ENCODE data around the gene CRELD1. TPM values are rescaled to one million over a fixed set of nuclear protein-coding genes. Genes with fewer than 3 reads are reported as not detected.
A peak's percentile ranks its signal among the peaks of the same experiment; 100 is the strongest.

The CRELD1 gene
- total and polyA plus RNA-seq, 9 of the 15 experiments (the other 6 are each of a cell fraction or from before 2014, with no cell fraction given) = 3.3 to 25.8 (median 16.5) TPM

DNA sequence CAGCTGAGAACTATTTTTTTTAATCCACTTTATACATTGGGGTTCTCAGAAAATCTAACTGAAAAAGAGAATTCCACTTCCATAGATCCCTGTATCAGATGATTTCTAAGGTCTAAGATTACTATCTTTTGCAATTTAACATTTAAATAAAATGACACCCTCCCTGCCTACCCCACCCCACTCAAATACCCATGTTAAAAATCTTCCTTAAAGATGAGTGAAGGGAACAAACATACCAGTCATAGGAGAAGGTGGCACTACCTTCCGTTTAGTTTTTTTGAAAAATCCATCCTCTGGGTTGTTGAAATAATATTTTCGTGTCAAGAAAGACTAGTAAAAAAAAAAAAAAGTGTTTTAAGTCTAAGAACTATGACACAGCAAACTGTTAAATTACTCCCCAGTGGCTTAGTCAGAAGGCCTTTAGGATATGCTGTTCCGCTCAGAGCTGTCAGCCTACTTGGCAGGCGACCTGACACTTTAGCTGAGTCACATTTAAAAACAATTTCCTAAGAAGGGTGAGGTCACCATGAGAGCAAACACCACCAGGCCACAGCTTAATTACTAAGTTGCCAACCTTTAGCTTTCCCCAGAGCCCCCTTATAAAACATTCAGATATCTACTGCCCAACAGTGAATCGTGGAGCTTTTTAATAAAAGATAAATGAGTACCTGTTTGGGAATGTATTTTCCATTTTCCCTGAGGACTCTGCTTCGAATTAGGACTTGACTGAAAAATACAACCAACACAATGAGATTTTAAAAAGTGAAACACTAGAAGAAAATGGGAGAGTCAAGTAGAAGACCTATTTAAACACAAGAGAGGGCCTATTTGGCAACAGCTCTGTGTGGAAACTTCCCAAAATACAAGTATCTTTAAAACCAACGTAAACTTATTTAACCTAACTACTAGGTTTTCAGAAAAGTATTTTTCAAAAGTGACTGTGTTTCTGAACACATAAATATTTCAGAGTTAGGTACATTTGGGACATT is 43.4 kb downstream of the CRELD1 start (continued):
- TF ChIP-seq, protein P1, sequence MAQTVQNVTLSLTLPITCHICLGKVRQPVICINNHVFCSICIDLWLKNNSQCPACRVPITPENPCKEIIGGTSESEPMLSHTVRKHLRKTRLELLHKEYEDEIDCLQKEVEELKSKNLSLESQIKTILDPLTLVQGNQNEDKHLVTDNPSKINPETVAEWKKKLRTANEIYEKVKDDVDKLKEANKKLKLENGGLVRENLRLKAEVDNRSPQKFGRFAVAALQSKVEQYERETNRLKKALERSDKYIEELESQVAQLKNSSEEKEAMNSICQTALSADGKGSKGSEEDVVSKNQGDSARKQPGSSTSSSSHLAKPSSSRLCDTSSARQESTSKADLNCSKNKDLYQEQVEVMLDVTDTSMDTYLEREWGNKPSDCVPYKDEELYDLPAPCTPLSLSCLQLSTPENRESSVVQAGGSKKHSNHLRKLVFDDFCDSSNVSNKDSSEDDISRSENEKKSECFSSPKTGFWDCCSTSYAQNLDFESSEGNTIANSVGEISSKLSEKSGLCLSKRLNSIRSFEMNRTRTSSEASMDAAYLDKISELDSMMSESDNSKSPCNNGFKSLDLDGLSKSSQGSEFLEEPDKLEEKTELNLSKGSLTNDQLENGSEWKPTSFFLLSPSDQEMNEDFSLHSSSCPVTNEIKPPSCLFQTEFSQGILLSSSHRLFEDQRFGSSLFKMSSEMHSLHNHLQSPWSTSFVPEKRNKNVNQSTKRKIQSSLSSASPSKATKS (CRISPR knock-in tag; IDR thresholded peaks at IDR 0.05) = no peak
- TF ChIP-seq, protein P2, sequence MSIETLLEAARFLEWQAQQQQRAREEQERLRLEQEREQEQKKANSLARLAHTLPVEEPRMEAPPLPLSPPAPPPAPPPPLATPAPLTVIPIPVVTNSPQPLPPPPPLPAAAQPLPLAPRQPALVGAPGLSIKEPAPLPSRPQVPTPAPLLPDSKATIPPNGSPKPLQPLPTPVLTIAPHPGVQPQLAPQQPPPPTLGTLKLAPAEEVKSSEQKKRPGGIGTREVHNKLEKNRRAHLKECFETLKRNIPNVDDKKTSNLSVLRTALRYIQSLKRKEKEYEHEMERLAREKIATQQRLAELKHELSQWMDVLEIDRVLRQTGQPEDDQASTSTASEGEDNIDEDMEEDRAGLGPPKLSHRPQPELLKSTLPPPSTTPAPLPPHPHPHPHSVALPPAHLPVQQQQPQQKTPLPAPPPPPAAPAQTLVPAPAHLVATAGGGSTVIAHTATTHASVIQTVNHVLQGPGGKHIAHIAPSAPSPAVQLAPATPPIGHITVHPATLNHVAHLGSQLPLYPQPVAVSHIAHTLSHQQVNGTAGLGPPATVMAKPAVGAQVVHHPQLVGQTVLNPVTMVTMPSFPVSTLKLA (conservative IDR thresholded peaks at IDR 0.05) = peak; percentile 64 to 78
- TF ChIP-seq ADNP (tag; IDR thresholded peaks at IDR 0.05) = 0 out of 2 replicates have a peak, but pooled peaks have one; percentile 12
- TF ChIP-seq PHB (CRISPR knock-in tag; IDR thresholded peaks at IDR 0.05) = no peak
- no peak for TF ChIP-seq EGR1 (conservative IDR thresholded peaks at IDR 0.05)
- TF ChIP-seq, protein P3, sequence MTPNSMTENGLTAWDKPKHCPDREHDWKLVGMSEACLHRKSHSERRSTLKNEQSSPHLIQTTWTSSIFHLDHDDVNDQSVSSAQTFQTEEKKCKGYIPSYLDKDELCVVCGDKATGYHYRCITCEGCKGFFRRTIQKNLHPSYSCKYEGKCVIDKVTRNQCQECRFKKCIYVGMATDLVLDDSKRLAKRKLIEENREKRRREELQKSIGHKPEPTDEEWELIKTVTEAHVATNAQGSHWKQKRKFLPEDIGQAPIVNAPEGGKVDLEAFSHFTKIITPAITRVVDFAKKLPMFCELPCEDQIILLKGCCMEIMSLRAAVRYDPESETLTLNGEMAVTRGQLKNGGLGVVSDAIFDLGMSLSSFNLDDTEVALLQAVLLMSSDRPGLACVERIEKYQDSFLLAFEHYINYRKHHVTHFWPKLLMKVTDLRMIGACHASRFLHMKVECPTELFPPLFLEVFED (CRISPR knock-in tag; conservative IDR thresholded peaks at IDR 0.05) = no peak
- no peak; the same call in 1 of the 2 replicates for TF ChIP-seq ZNF75A (CRISPR knock-in tag; IDR thresholded peaks at IDR 0.05)
- no peak; the same call in 1 of the 2 replicates for TF ChIP-seq POLR2G (IDR thresholded peaks at IDR 0.05; ENCODE audit: low read depth, low read length)
- no peak; the same call in 1 of the 2 replicates for TF ChIP-seq MBD2 (IDR thresholded peaks at IDR 0.05; ENCODE audit: borderline replicate concordance, low read depth)
- TF ChIP-seq, protein P4, sequence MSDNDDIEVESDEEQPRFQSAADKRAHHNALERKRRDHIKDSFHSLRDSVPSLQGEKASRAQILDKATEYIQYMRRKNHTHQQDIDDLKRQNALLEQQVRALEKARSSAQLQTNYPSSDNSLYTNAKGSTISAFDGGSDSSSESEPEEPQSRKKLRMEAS (CRISPR knock-in tag; IDR thresholded peaks at IDR 0.05) = no peak
- TF ChIP-seq, protein P5, sequence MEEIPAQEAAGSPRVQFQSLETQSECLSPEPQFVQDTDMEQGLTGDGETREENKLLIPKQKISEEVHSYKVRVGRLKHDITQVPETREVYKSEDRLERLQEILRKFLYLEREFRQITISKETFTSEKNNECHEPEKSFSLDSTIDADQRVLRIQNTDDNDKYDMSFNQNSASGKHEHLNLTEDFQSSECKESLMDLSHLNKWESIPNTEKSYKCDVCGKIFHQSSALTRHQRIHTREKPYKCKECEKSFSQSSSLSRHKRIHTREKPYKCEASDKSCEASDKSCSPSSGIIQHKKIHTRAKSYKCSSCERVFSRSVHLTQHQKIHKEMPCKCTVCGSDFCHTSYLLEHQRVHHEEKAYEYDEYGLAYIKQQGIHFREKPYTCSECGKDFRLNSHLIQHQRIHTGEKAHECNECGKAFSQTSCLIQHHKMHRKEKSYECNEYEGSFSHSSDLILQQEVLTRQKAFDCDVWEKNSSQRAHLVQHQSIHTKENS (CRISPR knock-in tag; IDR thresholded peaks at IDR 0.05) = no peak
- TF ChIP-seq, protein P6, sequence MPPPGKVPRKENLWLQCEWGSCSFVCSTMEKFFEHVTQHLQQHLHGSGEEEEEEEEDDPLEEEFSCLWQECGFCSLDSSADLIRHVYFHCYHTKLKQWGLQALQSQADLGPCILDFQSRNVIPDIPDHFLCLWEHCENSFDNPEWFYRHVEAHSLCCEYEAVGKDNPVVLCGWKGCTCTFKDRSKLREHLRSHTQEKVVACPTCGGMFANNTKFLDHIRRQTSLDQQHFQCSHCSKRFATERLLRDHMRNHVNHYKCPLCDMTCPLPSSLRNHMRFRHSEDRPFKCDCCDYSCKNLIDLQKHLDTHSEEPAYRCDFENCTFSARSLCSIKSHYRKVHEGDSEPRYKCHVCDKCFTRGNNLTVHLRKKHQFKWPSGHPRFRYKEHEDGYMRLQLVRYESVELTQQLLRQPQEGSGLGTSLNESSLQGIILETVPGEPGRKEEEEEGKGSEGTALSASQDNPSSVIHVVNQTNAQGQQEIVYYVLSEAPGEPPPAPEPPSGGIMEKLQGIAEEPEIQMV (tag; conservative IDR thresholded peaks at IDR 0.05; ENCODE audit: low read depth) = peak; percentile 57; the same call in 1 of the 2 replicates
- TF ChIP-seq TAF7 (tag; IDR thresholded peaks at IDR 0.05) = no peak
- TF ChIP-seq, protein P7, sequence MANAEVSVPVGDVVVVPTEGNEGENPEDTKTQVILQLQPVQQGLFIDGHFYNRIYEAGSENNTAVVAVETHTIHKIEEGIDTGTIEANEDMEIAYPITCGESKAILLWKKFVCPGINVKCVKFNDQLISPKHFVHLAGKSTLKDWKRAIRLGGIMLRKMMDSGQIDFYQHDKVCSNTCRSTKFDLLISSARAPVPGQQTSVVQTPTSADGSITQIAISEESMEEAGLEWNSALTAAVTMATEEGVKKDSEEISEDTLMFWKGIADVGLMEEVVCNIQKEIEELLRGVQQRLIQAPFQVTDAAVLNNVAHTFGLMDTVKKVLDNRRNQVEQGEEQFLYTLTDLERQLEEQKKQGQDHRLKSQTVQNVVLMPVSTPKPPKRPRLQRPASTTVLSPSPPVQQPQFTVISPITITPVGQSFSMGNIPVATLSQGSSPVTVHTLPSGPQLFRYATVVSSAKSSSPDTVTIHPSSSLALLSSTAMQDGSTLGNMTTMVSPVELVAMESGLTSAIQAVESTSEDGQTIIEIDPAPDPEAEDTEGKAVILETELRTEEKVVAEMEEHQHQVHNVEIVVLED (CRISPR knock-in tag; IDR thresholded peaks at IDR 0.05) = no peak
- TF ChIP-seq RBM25 (IDR thresholded peaks at IDR 0.05; ENCODE audit: low read depth, low read length, severe bottlenecking) = no peak
- TF ChIP-seq TFAM (CRISPR knock-in tag; conservative IDR thresholded peaks at IDR 0.05) = no peak
